ENCODE results near the gene FDXR. TPM values are rescaled to one million over a fixed set of nuclear protein-coding genes. Genes with fewer than 3 reads are reported as not detected.

The FDXR gene
- total RNA-seq, 1 experiment from 2014 or later = 29.7 TPM

- no peak for TF ChIP-seq CTCF (IDR thresholded peaks at IDR 0.05; ENCODE audit: unreplicated experiment)
- H3K27ac Mint-ChIP-seq (ENCODE audit: low read depth, unreplicated experiment) = no peak overlapping the region
- BruUV-seq (replicated peaks) = no TSS peak
- ChIA-PET CTCF (no interaction called here), POLR2A (no interaction called here)
- no peak for DNase-seq (ENCODE audit: unreplicated experiment)
- H3K36me3 Mint-ChIP-seq (ENCODE audit: insufficient read depth, unreplicated experiment) = no peaks in the 10 kb centered on the region
- H3K9me3 Mint-ChIP-seq (ENCODE audit: unreplicated experiment) = no peaks in the 10 kb centered on the region
- no peaks in the 10 kb centered on the region for H3K4me1 Mint-ChIP-seq (ENCODE audit: insufficient read depth, unreplicated experiment)
- no peak overlapping the region for H3K4me3 Mint-ChIP-seq (ENCODE audit: unreplicated experiment)
- H3K27me3 Mint-ChIP-seq (ENCODE audit: insufficient read depth, unreplicated experiment) = no peaks in the 10 kb centered on the region
- intact Hi-C loops (cut with micrococcal nuclease) = no loop called here
Observed at GRCh38 chr17:74827800-74828199, 45.0 kb downstream of the FDXR start.

GRCh38 chr17:74825952-74826719 lies 46.7 kb downstream of the FDXR start:
- Mint-ChIP-seq H3K27ac (ENCODE audit: low read depth, unreplicated experiment) (no peak overlapping the region), H3K9me3 (ENCODE audit: unreplicated experiment) (no peaks in the 10 kb centered on the region), H3K27me3 (ENCODE audit: insufficient read depth, unreplicated experiment) (no peaks in the 10 kb centered on the region), H3K36me3 (ENCODE audit: insufficient read depth, unreplicated experiment) (no peaks in the 10 kb centered on the region), H3K4me1 (ENCODE audit: insufficient read depth, unreplicated experiment) (no peaks in the 10 kb centered on the region), H3K4me3 (ENCODE audit: unreplicated experiment) (no peak overlapping the region)
- POLR2A ChIA-PET = interaction anchor here (0.6 kb wide), 1 partner anchor 111 kb away, joined by 4 read pairs; no protein-coding TSS in a partner anchor
- TF ChIP-seq CTCF (IDR thresholded peaks at IDR 0.05; ENCODE audit: unreplicated experiment) = no peak
- CTCF ChIA-PET = interaction anchor here (0.6 kb wide), 1 partner anchor 36 kb away, joined by 3 read pairs; no protein-coding TSS in a partner anchor
- intact Hi-C loops (cut with micrococcal nuclease) = no loop called here
- no peak for DNase-seq (ENCODE audit: unreplicated experiment)
- no TSS peak for BruUV-seq (replicated peaks)

- ChIA-PET POLR2A (no interaction called here), CTCF (no interaction called here)
- Mint-ChIP-seq H3K27me3 (ENCODE audit: insufficient read depth, unreplicated experiment) (no peaks in the 10 kb centered on the region), H3K27ac (ENCODE audit: low read depth, unreplicated experiment) (no peak overlapping the region), H3K36me3 (ENCODE audit: insufficient read depth, unreplicated experiment) (no peaks in the 10 kb centered on the region), H3K4me1 (ENCODE audit: insufficient read depth, unreplicated experiment) (no peaks in the 10 kb centered on the region), H3K4me3 (ENCODE audit: unreplicated experiment) (no peak overlapping the region), H3K9me3 (ENCODE audit: unreplicated experiment) (no peaks in the 10 kb centered on the region)
- no TSS peak for BruUV-seq (replicated peaks)
- intact Hi-C loops (cut with micrococcal nuclease) = no loop called here
- DNase-seq (ENCODE audit: unreplicated experiment) = no peak
- no peak for TF ChIP-seq CTCF (IDR thresholded peaks at IDR 0.05; ENCODE audit: unreplicated experiment)
Observed at GRCh38 chr17:74824961-74825627, 47.7 kb downstream of the FDXR start.

GRCh38 chr17:74822939-74823367 lies 49.8 kb downstream of the FDXR start:
- Mint-ChIP-seq H3K27me3 (ENCODE audit: insufficient read depth, unreplicated experiment) (no peaks in the 10 kb centered on the region), H3K27ac (ENCODE audit: low read depth, unreplicated experiment) (no peak overlapping the region), H3K4me3 (ENCODE audit: unreplicated experiment) (no peak overlapping the region), H3K9me3 (ENCODE audit: unreplicated experiment) (no peaks in the 10 kb centered on the region), H3K4me1 (ENCODE audit: insufficient read depth, unreplicated experiment) (no peaks in the 10 kb centered on the region), H3K36me3 (ENCODE audit: insufficient read depth, unreplicated experiment) (no peaks in the 10 kb centered on the region)
- no TSS peak for BruUV-seq (replicated peaks)
- intact Hi-C loops (cut with micrococcal nuclease) = no loop called here
- no peak for DNase-seq (ENCODE audit: unreplicated experiment)
- POLR2A ChIA-PET = no interaction called here
- CTCF ChIA-PET = no interaction called here
- no peak for TF ChIP-seq CTCF (IDR thresholded peaks at IDR 0.05; ENCODE audit: unreplicated experiment)

Data from MCF 10A (cell line).